ENCODE results near the gene CRYGN. TPM values are rescaled to one million over a fixed set of nuclear protein-coding genes. Genes with fewer than 3 reads are reported as not detected.

The CRYGN gene
- total RNA-seq, 2 donors from 2014 or later, result not detected

GRCh38 chr7:151469281-151469680, 29.3 kb upstream of the CRYGN start:
- Mint-ChIP-seq H3K9me3 (no peaks in the 10 kb centered on the region), H3K4me3 (no peak overlapping the region), H3K36me3 (peaks cover 32% of the 10 kb centered on the region), H3K4me1 (ENCODE audit: low read depth in 2 of 2) (peaks cover 45 to 47% of the 10 kb centered on the region in 2 donors), H3K27ac (no peak overlapping the region), H3K27me3 (no peaks in the 10 kb centered on the region)
- DNase-seq (ENCODE audit: low spot score), result no peak
- ATAC-seq, result no peak

GRCh38 chr7:151468217-151469018, 28.5 kb upstream of the CRYGN start:
- Mint-ChIP-seq H3K36me3 (peaks cover 36% of the 10 kb centered on the region), H3K27ac (peak overlapping the region; percentile 55 to 76), H3K9me3 (peaks cover 6% of the 10 kb centered on the region), H3K27me3 (no peaks in the 10 kb centered on the region), H3K4me1 (ENCODE audit: low read depth in 2 of 2) (peaks cover 42 to 43% of the 10 kb centered on the region in 2 donors), H3K4me3 (no peak overlapping the region)
- no peak for ATAC-seq
- DNase-seq (ENCODE audit: low spot score), result no peak

GRCh38 chr7:151465169-151465568, 25.2 kb upstream of the CRYGN start:
- no peak for ATAC-seq
- Mint-ChIP-seq H3K4me1 (ENCODE audit: low read depth in 2 of 2) (peaks cover 16 to 25% of the 10 kb centered on the region in 2 donors), H3K4me3 (no peak overlapping the region), H3K27ac (no peak overlapping the region), H3K36me3 (peaks cover 47% of the 10 kb centered on the region), H3K27me3 (peaks cover 0 to 2% of the 10 kb centered on the region in 2 donors), H3K9me3 (peaks cover 15% of the 10 kb centered on the region)
- no peak for DNase-seq (ENCODE audit: low spot score)

GRCh38 chr7:151462306-151462779, 22.4 kb upstream of the CRYGN start:
- Mint-ChIP-seq H3K36me3 (peaks cover 27% of the 10 kb centered on the region), H3K4me3 (no peak overlapping the region), H3K9me3 (peaks cover 15% of the 10 kb centered on the region), H3K27me3 (peaks cover 0 to 5% of the 10 kb centered on the region in 2 donors), H3K4me1 (ENCODE audit: low read depth in 2 of 2) (peaks cover 3 to 5% of the 10 kb centered on the region in 2 donors), H3K27ac (no peak overlapping the region)
- no peak for ATAC-seq
- DNase-seq (ENCODE audit: low spot score), result no peak

- Mint-ChIP-seq H3K4me1 (ENCODE audit: low read depth in 2 of 2) (peaks cover 5 to 7% of the 10 kb centered on the region in 2 donors), H3K27me3 (peaks cover 0 to 5% of the 10 kb centered on the region in 2 donors), H3K27ac (no peak overlapping the region), H3K36me3 (peaks cover 27% of the 10 kb centered on the region), H3K4me3 (no peak overlapping the region), H3K9me3 (peaks cover 15% of the 10 kb centered on the region)
- ATAC-seq, result no peak
- DNase-seq (ENCODE audit: low spot score), result no peak
Observed at GRCh38 chr7:151461942-151462230, 21.9 kb upstream of the CRYGN start.

GRCh38 chr7:151461096-151461941, 21.4 kb upstream of the CRYGN start:
- H3K27me3 Mint-ChIP-seq, result peaks cover 0 to 5% of the 10 kb centered on the region in 2 donors
- ATAC-seq (no peak), DNase-seq (ENCODE audit: low spot score) (no peak)
- H3K27ac Mint-ChIP-seq, result no peak overlapping the region
- peaks cover 15% of the 10 kb centered on the region for H3K9me3 Mint-ChIP-seq
- no peak overlapping the region for H3K4me3 Mint-ChIP-seq
- H3K4me1 Mint-ChIP-seq (ENCODE audit: low read depth in 2 of 2), result peaks cover 5 to 7% of the 10 kb centered on the region in 2 donors
- H3K36me3 Mint-ChIP-seq, result peaks cover 27% of the 10 kb centered on the region

GRCh38 chr7:151460474-151460855, 20.5 kb upstream of the CRYGN start:
- H3K9me3 Mint-ChIP-seq, result peaks cover 15% of the 10 kb centered on the region
- no peak for DNase-seq (ENCODE audit: low spot score)
- peaks cover 22% of the 10 kb centered on the region for H3K36me3 Mint-ChIP-seq
- ATAC-seq, result peak in 1 of 2 donors; percentile 18
- peaks cover 5 to 7% of the 10 kb centered on the region in 2 donors for H3K4me1 Mint-ChIP-seq (ENCODE audit: low read depth in 2 of 2)
- H3K4me3 Mint-ChIP-seq, result no peak overlapping the region
- peaks cover 0 to 5% of the 10 kb centered on the region in 2 donors for H3K27me3 Mint-ChIP-seq
- no peak overlapping the region for H3K27ac Mint-ChIP-seq

- Mint-ChIP-seq H3K27ac (no peak overlapping the region), H3K4me3 (no peak overlapping the region), H3K27me3 (peaks cover 0 to 5% of the 10 kb centered on the region in 2 donors), H3K4me1 (ENCODE audit: low read depth in 2 of 2) (peaks cover 5 to 7% of the 10 kb centered on the region in 2 donors), H3K36me3 (peaks cover 21% of the 10 kb centered on the region), H3K9me3 (peaks cover 15% of the 10 kb centered on the region)
- DNase-seq (ENCODE audit: low spot score), result no peak
- ATAC-seq, result no peak
Observed at GRCh38 chr7:151459726-151460473, 20.0 kb upstream of the CRYGN start.

- Mint-ChIP-seq H3K4me3 (no peak overlapping the region), H3K4me1 (ENCODE audit: low read depth in 2 of 2) (peaks cover 2 to 7% of the 10 kb centered on the region in 2 donors), H3K27ac (no peak overlapping the region), H3K36me3 (peaks cover 2% of the 10 kb centered on the region), H3K9me3 (peaks cover under 1% of the 10 kb centered on the region), H3K27me3 (peaks cover 3 to 8% of the 10 kb centered on the region in 2 donors)
- DNase-seq (ENCODE audit: low spot score), result no peak
- ATAC-seq, result no peak
Observed at GRCh38 chr7:151457534-151457933, 17.6 kb upstream of the CRYGN start.

GRCh38 chr7:151456782-151457181, 16.8 kb upstream of the CRYGN start:
- H3K9me3 Mint-ChIP-seq, result no peaks in the 10 kb centered on the region

GRCh38 chr7:151456276-151456675, 16.3 kb upstream of the CRYGN start:
- no peak overlapping the region for H3K27ac Mint-ChIP-seq
- DNase-seq (ENCODE audit: low spot score), result no peak
- peaks cover 6 to 8% of the 10 kb centered on the region in 2 donors for H3K27me3 Mint-ChIP-seq
- no peak overlapping the region for H3K4me3 Mint-ChIP-seq
- H3K36me3 Mint-ChIP-seq, result no peaks in the 10 kb centered on the region
- no peak for ATAC-seq
- no peaks in the 10 kb centered on the region for H3K9me3 Mint-ChIP-seq
- H3K4me1 Mint-ChIP-seq (ENCODE audit: low read depth in 2 of 2), result peaks cover 2 to 7% of the 10 kb centered on the region in 2 donors

More at GRCh38 chr7:151456782-151457181, 16.8 kb upstream of the CRYGN start:
- no peaks in the 10 kb centered on the region for H3K36me3 Mint-ChIP-seq
- H3K4me3 Mint-ChIP-seq, result no peak overlapping the region
- no peak for ATAC-seq
- no peak overlapping the region for H3K27ac Mint-ChIP-seq
- peaks cover 6 to 8% of the 10 kb centered on the region in 2 donors for H3K27me3 Mint-ChIP-seq
- H3K4me1 Mint-ChIP-seq (ENCODE audit: low read depth in 2 of 2), result peaks cover 2 to 7% of the 10 kb centered on the region in 2 donors
- no peak for DNase-seq (ENCODE audit: low spot score)

- H3K9me3 Mint-ChIP-seq, result no peaks in the 10 kb centered on the region
- H3K4me3 Mint-ChIP-seq, result no peak overlapping the region
- H3K27ac Mint-ChIP-seq, result no peak overlapping the region
- ATAC-seq (no peak), DNase-seq (ENCODE audit: low spot score) (no peak)
- peaks cover 2 to 7% of the 10 kb centered on the region in 2 donors for H3K4me1 Mint-ChIP-seq (ENCODE audit: low read depth in 2 of 2)
- no peaks in the 10 kb centered on the region for H3K36me3 Mint-ChIP-seq
- H3K27me3 Mint-ChIP-seq, result peaks cover 9 to 11% of the 10 kb centered on the region in 2 donors
Observed at GRCh38 chr7:151455690-151456089, 15.7 kb upstream of the CRYGN start.

GRCh38 chr7:151454932-151455530, 15.1 kb upstream of the CRYGN start:
- H3K4me1 Mint-ChIP-seq (ENCODE audit: low read depth in 2 of 2), result peaks cover 2 to 7% of the 10 kb centered on the region in 2 donors
- H3K9me3 Mint-ChIP-seq, result no peaks in the 10 kb centered on the region
- DNase-seq (ENCODE audit: low spot score) (no peak), ATAC-seq (no peak)
- no peaks in the 10 kb centered on the region for H3K36me3 Mint-ChIP-seq
- H3K27me3 Mint-ChIP-seq, result peaks cover 7 to 13% of the 10 kb centered on the region in 2 donors
- H3K4me3 Mint-ChIP-seq, result no peak overlapping the region
- H3K27ac Mint-ChIP-seq, result no peak overlapping the region

All from natural killer cell treated with Interleukin-12 subunit alpha and Interleukin-12 subunit beta and Interleukin-15 and Interleukin-18, amount 100 ng/mL, for 72 hours (primary cell).